NB4 (cell line): Measurements from ENCODE around the gene FKBP11.

Source experiments
- DNase-seq: peaks from one replicate; pipeline ENCODE4 v3.0.0; 2010; ENCODE audit warnings: low read depth
- H3K4me3 ChIP-seq: one replicate; pipeline ENCODE4 v1.5.1; 2011; ENCODE audit warnings: mild to moderate bottlenecking, low read depth, low read length, moderate library complexity
- MAX ChIP-seq: IDR thresholded peaks from 2 replicates; pipeline ENCODE4 v1.6.1; 2011; ENCODE audit warnings: low read depth, low read length
- MYC ChIP-seq: IDR thresholded peaks from 2 replicates; pipeline ENCODE4 v1.6.1; 2011; ENCODE audit warnings: low read depth, low read length
- POLR2A ChIP-seq: IDR thresholded peaks from 2 replicates; pipeline ENCODE4 v1.6.1; 2011; ENCODE audit warnings: mild to moderate bottlenecking; ENCODE audit not compliant: insufficient read length; ENCODE audit errors: extremely low read depth
- TF ChIP-seq, protein P1 (sequence below): IDR thresholded peaks from one replicate; pipeline ENCODE4 v1.5.1; 2012; ENCODE audit warnings: low read depth, low read length

The FKBP11 gene

DNA sequence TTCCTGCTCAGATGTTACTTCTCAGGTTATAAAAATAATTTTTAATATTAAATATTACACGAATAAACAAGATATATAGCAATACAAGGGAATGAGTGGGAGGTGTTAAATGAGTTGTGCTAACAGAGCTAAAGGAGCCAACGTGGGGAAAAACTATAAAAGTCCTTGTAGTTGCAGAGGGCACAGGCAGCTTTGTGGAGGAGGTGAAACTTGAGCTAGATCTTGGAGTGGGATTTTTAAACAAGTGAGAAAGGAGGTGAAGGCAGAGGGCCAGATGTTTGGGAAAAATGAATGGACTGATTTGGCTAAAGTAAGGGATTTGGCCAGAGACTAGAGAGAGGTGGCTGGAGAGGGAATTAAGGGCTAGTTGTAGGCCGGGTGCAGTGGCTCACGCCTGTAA lies 5.2 kb upstream of the FKBP11 start:
- TF ChIP-seq MAX (no peak), MYC (no peak)
- TF ChIP-seq, protein P1, sequence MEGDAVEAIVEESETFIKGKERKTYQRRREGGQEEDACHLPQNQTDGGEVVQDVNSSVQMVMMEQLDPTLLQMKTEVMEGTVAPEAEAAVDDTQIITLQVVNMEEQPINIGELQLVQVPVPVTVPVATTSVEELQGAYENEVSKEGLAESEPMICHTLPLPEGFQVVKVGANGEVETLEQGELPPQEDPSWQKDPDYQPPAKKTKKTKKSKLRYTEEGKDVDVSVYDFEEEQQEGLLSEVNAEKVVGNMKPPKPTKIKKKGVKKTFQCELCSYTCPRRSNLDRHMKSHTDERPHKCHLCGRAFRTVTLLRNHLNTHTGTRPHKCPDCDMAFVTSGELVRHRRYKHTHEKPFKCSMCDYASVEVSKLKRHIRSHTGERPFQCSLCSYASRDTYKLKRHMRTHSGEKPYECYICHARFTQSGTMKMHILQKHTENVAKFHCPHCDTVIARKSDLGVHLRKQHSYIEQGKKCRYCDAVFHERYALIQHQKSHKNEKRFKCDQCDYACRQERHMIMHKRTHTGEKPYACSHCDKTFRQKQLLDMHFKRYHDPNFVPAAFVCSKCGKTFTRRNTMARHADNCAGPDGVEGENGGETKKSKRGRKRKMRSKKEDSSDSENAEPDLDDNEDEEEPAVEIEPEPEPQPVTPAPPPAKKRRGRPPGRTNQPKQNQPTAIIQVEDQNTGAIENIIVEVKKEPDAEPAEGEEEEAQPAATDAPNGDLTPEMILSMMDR, result no peak
- H3K4me3 ChIP-seq, result no peak overlapping the region
- DNase-seq, result no peak

GRCh38 chr12:48929551-48929950 lies 4.3 kb upstream of the FKBP11 start:
- H3K4me3 ChIP-seq, result no peak overlapping the region
- TF ChIP-seq MYC (no peak), MAX (no peak), POLR2A (no peak)
- TF ChIP-seq, protein P1, result no peak
- no peak for DNase-seq

DNA sequence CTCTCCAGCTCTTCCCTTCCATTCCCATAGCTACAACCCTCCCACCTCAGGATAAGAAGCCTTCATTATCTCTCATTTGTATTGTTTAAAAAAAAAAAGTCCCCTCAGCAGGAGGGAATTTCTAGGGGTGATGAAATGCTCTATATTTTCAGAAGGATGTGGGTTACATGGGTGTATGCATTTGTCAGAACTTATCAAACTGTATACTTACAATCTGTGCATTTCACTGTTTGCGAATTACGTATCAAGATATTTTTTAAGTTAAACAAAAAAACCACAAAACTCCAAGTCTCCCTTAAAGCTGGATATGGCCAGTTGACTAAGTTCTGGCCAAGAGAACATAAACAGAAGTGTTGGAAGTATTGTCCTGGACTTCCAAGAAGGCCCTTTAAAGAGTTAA lies 2.0 kb upstream of the FKBP11 start:
- no peak overlapping the region for H3K4me3 ChIP-seq
- TF ChIP-seq MYC (no peak), MAX (no peak)
- no peak for DNase-seq

DNA sequence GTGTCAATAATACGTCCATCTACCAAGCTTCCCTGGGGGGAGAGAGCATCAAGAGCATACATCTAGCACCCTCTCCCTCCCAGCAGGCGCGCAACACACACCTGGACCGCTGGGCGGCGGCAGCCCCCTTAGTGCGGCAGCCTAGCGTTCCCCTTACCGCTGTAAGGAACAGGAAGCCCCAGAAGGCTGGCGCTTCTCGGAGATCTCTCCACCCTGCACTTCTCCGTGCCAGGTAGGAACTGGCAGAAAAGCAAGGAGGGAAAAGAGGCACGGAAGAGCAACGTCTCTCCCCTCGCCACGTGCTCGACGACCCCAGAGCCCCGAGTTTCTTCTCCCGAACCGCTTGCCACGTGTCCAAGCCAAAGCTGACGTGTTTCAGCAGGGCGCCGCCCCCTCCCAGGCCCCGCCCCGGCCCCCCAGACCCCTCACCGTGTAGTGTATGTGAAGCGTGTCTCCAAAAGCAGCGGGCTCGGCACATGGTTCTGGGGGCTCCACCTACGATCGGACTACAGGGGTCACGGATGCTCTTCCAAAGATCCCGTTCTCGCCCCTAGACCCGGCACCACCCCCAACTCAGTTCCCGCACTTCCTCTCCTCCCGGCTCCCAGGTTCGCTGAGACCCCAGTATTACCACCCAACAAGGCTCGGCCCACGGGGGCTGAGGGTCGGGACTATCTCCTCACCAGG lies 532 bp downstream of the FKBP11 start:
- H3K4me3 ChIP-seq, result no peak overlapping the region
- TF ChIP-seq MYC, result no peak
- TF ChIP-seq, protein P1, result no peak
- TF ChIP-seq POLR2A, result no peak
- no peak for TF ChIP-seq MAX
- no peak for DNase-seq

DNA sequence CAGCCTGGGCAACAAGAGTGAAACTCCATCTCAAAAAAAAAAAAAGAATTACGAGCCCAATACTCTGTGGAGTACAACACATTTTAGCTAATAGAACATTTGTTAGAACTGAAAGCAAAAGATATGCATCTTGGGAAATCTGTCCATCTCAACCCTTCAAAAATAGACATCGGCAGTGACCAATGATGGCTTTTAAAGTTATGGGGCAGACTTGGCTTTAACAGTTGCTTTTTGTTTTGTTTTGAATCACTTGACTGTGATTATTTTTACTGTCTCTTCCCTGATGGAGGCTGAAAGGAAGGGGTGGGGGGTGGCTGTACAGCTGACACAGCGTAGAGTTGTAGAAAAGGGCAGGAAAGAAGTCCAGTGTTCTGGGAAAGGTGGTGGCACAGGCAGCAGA lies 2.2 kb downstream of the FKBP11 start:
- TF ChIP-seq, protein P1, result no peak
- no peak for TF ChIP-seq MYC
- TF ChIP-seq POLR2A, result no peak
- TF ChIP-seq MAX, result no peak
- DNase-seq, result no peak
- H3K4me3 ChIP-seq, result no peak overlapping the region

DNA sequence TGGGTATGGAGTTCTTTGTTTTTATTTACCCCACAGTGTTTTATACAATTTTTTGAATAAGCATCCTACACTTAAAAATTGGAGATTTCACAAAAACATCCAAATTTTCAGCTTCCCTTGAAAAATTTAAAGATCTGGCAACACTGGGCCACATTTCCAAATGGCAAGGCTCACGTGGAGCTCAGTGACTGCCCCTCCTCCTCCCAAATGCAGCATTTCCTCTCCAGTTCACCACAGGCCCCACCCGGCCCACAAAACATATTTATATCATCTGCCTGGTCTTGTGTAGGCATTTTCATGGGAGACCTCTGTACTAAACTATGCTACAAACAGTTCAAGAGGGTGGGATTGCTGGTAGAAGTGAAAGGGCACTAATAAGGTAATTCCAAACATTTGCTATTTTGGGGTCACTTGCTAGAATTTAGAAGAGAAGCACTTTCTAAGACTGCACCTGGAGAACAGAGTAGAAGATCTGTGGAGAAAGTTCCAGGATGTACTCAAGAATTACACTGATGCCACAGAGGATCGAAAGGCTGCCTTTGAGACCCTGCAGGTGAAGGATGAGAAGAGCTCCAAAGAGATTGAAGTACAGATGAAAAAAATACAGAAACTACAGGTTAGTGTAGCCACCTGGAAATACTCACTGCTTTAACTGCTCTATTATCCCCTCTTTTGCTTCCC lies 7.3 kb downstream of the FKBP11 start:
- no peak overlapping the region for H3K4me3 ChIP-seq
- TF ChIP-seq MAX (peak; percentile 75), MYC (peak; percentile 75), POLR2A (no peak)
- TF ChIP-seq, protein P1, result no peak
- peak; percentile 69 for DNase-seq
